Neural progenitor cell (in vitro differentiated cells): Measurements from ENCODE around the gene RASL10A. TPM values are rescaled to one million over a fixed set of nuclear protein-coding genes. Genes with fewer than 3 reads are reported as not detected.

Experiments used
- DNase-seq: peaks from one replicate; pipeline ENCODE4 v3.0.0-alpha.2; 2016; ENCODE audit warnings: low spot score
- H2AFZ ChIP-seq: fragments of 200-600 bp; sonication (generic); replicated peaks from 2 replicates; pipeline ENCODE4 v1.6.1; 2016; ENCODE audit warnings: antibody characterized with exemption
- H3F3A ChIP-seq: fragments of 200-600 bp; sonication (generic); 2 replicates; pipeline ENCODE4 v1.6.1; 2016; ENCODE audit warnings: antibody characterized with exemption, low read depth
- H3K27ac ChIP-seq: fragments of 200-600 bp; sonication (generic); 2 replicates; pipeline ENCODE4 v1.5.1; 2016; ENCODE audit warnings: mild to moderate bottlenecking
- H3K27me3 ChIP-seq: fragments of 200-600 bp; sonication (generic); 2 replicates; pipeline ENCODE4 v1.6.1; 2016; ENCODE audit warnings: mild to moderate bottlenecking, moderate library complexity
- H3K36me3 ChIP-seq: fragments of 200-600 bp; sonication (generic); 2 replicates; pipeline ENCODE4 v1.5.1; 2016
- H3K4me1 ChIP-seq: fragments of 200-600 bp; sonication (generic); 2 replicates; pipeline ENCODE4 v1.6.1; 2016; ENCODE audit warnings: mixed run types
- H3K4me2 ChIP-seq: fragments of 200-600 bp; sonication (generic); 2 replicates; pipeline ENCODE4 v1.6.1; 2016
- H3K4me3 ChIP-seq: fragments of 200-600 bp; sonication (generic); 2 replicates; pipeline ENCODE4 v1.5.1; 2016
- H3K79me2 ChIP-seq: fragments of 200-600 bp; sonication (generic); 2 replicates; pipeline ENCODE4 v1.6.1; 2016; ENCODE audit warnings: low read depth
- H3K9ac ChIP-seq: fragments of 200-600 bp; sonication (generic); 2 replicates; pipeline ENCODE4 v1.6.1; 2016
- H3K9me3 ChIP-seq: fragments of 200-600 bp; sonication (generic); 2 replicates; pipeline ENCODE4 v1.5.1; 2016; ENCODE audit warnings: low read depth
- H4K20me1 ChIP-seq: fragments of 200-600 bp; sonication (generic); 2 replicates; pipeline ENCODE4 v1.6.1; 2016; ENCODE audit warnings: low read depth
- H3K27ac Mint-ChIP-seq: 3 replicates; pipeline ENCODE4 v1.8.0; 2021; ENCODE audit warnings: mixed read lengths
- H3K27me3 Mint-ChIP-seq: 2 replicates; pipeline ENCODE4 v1.8.0; 2022; ENCODE audit warnings: low read depth, mild to moderate bottlenecking, inconsistent platforms, moderate library complexity, mixed read lengths; ENCODE audit not compliant: insufficient read depth
- H3K36me3 Mint-ChIP-seq: 3 replicates; pipeline ENCODE4 v1.8.0; 2021; ENCODE audit warnings: mixed read lengths
- H3K4me1 Mint-ChIP-seq: 3 replicates; pipeline ENCODE4 v1.8.0; 2021; ENCODE audit warnings: mixed read lengths
- H3K4me3 Mint-ChIP-seq: 3 replicates; pipeline ENCODE4 v1.8.0; 2021; ENCODE audit warnings: mild to moderate bottlenecking, moderate library complexity, mixed read lengths
- H3K9me3 Mint-ChIP-seq: 3 replicates; pipeline ENCODE4 v1.8.0; 2020; ENCODE audit warnings: mixed read lengths
- EZH2 ChIP-seq: fragments of 200-600 bp; sonication (generic); IDR thresholded peaks from 2 replicates; pipeline ENCODE4 v1.6.1; 2017; ENCODE audit warnings: antibody characterized with exemption, mild to moderate bottlenecking, moderate library complexity
- EZH2phosphoT487 ChIP-seq: fragments of 200-600 bp; sonication (generic); IDR thresholded peaks from 2 replicates; pipeline ENCODE4 v1.6.1; 2017; ENCODE audit warnings: antibody characterized with exemption
- total RNA-seq: library from RNA; depleted of rRNA; stranded (reverse); fragments of >200 nt; gene quantifications from 2 replicates; pipeline ENCODE4 v1.2.3, GENCODE V29; 2015; ENCODE audit warnings: low replicate concordance
- TF ChIP-seq, protein P1 (sequence below): fragments of 200-600 bp; sonication (generic); IDR thresholded peaks from 2 replicates; pipeline ENCODE4 v1.5.1; 2017; ENCODE audit warnings: antibody characterized with exemption, mild to moderate bottlenecking

Gene RASL10A
- total RNA-seq, 1 donor from 2014 or later = 0.26 TPM

DNA sequence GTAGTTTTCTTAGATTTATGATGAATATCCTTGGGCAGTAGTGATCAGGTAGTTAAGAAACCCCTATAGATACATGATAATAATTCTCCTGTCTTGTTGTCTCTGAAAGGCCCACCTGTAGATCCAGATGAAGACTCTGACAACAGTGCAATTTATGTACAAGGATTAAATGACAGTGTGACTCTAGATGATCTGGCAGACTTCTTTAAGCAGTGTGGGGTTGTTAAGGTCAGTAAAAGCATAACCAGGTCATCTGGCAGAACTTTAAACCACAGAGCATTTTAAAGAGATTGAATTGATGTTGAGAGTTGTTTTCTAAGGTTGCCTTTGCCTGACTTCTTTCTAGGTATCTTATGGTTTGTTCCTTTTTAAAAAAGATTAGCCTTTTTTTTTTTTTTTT lies 23.1 kb downstream of the RASL10A start:
- no peaks in the 10 kb centered on the region for H3K9me3 ChIP-seq
- H3K9me3 Mint-ChIP-seq = no peaks in the 10 kb centered on the region
- H3K27ac ChIP-seq = no peak overlapping the region
- no peak overlapping the region for H3K4me2 ChIP-seq
- H2AFZ ChIP-seq = no peak overlapping the region
- H3K27ac Mint-ChIP-seq = no peak overlapping the region
- no peak overlapping the region for H3K4me3 Mint-ChIP-seq
- H3F3A ChIP-seq = peaks cover 71% of the 10 kb centered on the region
- peaks cover 75% of the 10 kb centered on the region for H3K79me2 ChIP-seq
- no peaks in the 10 kb centered on the region for H3K4me1 ChIP-seq
- no peak overlapping the region for H3K9ac ChIP-seq
- no peak for DNase-seq
- TF ChIP-seq EZH2phosphoT487 = no peak
- TF ChIP-seq, protein P1, sequence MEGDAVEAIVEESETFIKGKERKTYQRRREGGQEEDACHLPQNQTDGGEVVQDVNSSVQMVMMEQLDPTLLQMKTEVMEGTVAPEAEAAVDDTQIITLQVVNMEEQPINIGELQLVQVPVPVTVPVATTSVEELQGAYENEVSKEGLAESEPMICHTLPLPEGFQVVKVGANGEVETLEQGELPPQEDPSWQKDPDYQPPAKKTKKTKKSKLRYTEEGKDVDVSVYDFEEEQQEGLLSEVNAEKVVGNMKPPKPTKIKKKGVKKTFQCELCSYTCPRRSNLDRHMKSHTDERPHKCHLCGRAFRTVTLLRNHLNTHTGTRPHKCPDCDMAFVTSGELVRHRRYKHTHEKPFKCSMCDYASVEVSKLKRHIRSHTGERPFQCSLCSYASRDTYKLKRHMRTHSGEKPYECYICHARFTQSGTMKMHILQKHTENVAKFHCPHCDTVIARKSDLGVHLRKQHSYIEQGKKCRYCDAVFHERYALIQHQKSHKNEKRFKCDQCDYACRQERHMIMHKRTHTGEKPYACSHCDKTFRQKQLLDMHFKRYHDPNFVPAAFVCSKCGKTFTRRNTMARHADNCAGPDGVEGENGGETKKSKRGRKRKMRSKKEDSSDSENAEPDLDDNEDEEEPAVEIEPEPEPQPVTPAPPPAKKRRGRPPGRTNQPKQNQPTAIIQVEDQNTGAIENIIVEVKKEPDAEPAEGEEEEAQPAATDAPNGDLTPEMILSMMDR = no peak
- H3K27me3 Mint-ChIP-seq = no peaks in the 10 kb centered on the region
- no peak overlapping the region for H3K4me3 ChIP-seq
- peaks cover 57% of the 10 kb centered on the region for H3K36me3 Mint-ChIP-seq
- H3K4me1 Mint-ChIP-seq = no peaks in the 10 kb centered on the region
- H3K27me3 ChIP-seq = no peaks in the 10 kb centered on the region
- H3K36me3 ChIP-seq = peaks cover 51% of the 10 kb centered on the region
- H4K20me1 ChIP-seq = peaks cover 87% of the 10 kb centered on the region

- H3K36me3 ChIP-seq = peaks cover 45% of the 10 kb centered on the region
- DNase-seq = no peak
- peaks cover 87% of the 10 kb centered on the region for H4K20me1 ChIP-seq
- Mint-ChIP-seq H3K27me3 (no peaks in the 10 kb centered on the region), H3K4me1 (no peaks in the 10 kb centered on the region), H3K9me3 (no peaks in the 10 kb centered on the region), H3K4me3 (no peak overlapping the region), H3K36me3 (peaks cover 57% of the 10 kb centered on the region), H3K27ac (no peak overlapping the region)
- H3K4me2 ChIP-seq = no peak overlapping the region
- H3K27me3 ChIP-seq = no peaks in the 10 kb centered on the region
- H3F3A ChIP-seq = peaks cover 64% of the 10 kb centered on the region
- H3K79me2 ChIP-seq = peaks cover 87% of the 10 kb centered on the region
- H3K4me3 ChIP-seq = no peak overlapping the region
- no peak overlapping the region for H2AFZ ChIP-seq
- no peak overlapping the region for H3K9ac ChIP-seq
- H3K4me1 ChIP-seq = no peaks in the 10 kb centered on the region
- TF ChIP-seq, protein P1 = no peak
- no peaks in the 10 kb centered on the region for H3K9me3 ChIP-seq
- no peak overlapping the region for H3K27ac ChIP-seq
Measured at GRCh38 chr22:29291215-29291614, 24.3 kb downstream of the RASL10A start.

DNA sequence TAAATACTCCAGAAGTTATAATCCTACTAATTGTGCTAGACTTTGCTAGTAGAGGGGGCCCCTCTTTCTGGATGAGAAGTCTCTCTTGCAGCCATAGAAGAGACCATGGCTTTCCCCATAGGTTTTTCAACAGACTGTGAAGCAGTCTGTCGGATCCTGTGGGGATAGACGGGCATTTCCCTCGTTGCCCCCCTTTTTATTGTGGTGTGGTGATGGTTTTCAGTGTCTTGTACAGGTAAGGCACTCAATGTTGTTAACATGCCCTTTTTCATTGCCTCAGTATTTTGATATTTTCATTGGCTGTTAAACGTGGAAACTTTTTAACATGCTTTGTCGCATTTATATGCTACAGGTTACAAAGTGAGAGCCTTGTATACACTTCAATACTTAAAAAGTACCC lies 25.4 kb downstream of the RASL10A start:
- no peak overlapping the region for H2AFZ ChIP-seq
- TF ChIP-seq EZH2phosphoT487 (no peak), EZH2 (no peak)
- TF ChIP-seq, protein P1 = no peak
- no peaks in the 10 kb centered on the region for H3K9me3 ChIP-seq
- no peaks in the 10 kb centered on the region for H3K4me1 Mint-ChIP-seq
- H3K4me3 ChIP-seq = no peak overlapping the region
- DNase-seq = no peak
- H4K20me1 ChIP-seq = peaks cover 91% of the 10 kb centered on the region
- H3K36me3 ChIP-seq = peaks cover 39% of the 10 kb centered on the region
- peaks cover 52% of the 10 kb centered on the region for H3K36me3 Mint-ChIP-seq
- H3F3A ChIP-seq = peaks cover 56% of the 10 kb centered on the region
- no peak overlapping the region for H3K4me3 Mint-ChIP-seq
- H3K27ac ChIP-seq = no peak overlapping the region
- H3K79me2 ChIP-seq = peaks cover 92% of the 10 kb centered on the region
- no peak overlapping the region for H3K4me2 ChIP-seq
- H3K4me1 ChIP-seq = no peaks in the 10 kb centered on the region
- no peaks in the 10 kb centered on the region for H3K9me3 Mint-ChIP-seq
- no peak overlapping the region for H3K9ac ChIP-seq
- H3K27ac Mint-ChIP-seq = no peak overlapping the region
- no peaks in the 10 kb centered on the region for H3K27me3 Mint-ChIP-seq
- no peaks in the 10 kb centered on the region for H3K27me3 ChIP-seq

GRCh38 chr22:29288837-29289236 lies 26.7 kb downstream of the RASL10A start:
- H4K20me1 ChIP-seq = peaks cover 94% of the 10 kb centered on the region
- Mint-ChIP-seq H3K4me1 (no peaks in the 10 kb centered on the region), H3K9me3 (no peaks in the 10 kb centered on the region)

More at GRCh38 chr22:29288837-29289236, 26.7 kb downstream of the RASL10A start:
- Histone ChIP-seq H2AFZ (no peak overlapping the region), H3F3A (peaks cover 47% of the 10 kb centered on the region), H3K79me2 (peaks cover 96% of the 10 kb centered on the region), H3K4me3 (no peak overlapping the region), H3K4me1 (no peaks in the 10 kb centered on the region), H3K4me2 (no peak overlapping the region), H3K27ac (no peak overlapping the region), H3K9me3 (no peaks in the 10 kb centered on the region), H3K9ac (no peak overlapping the region), H3K36me3 (peaks cover 35% of the 10 kb centered on the region), H3K27me3 (no peaks in the 10 kb centered on the region)
- Mint-ChIP-seq H3K27ac (no peak overlapping the region), H3K27me3 (no peaks in the 10 kb centered on the region), H3K4me3 (no peak overlapping the region), H3K36me3 (peaks cover 59% of the 10 kb centered on the region)
- TF ChIP-seq, protein P1 = no peak
- no peak for TF ChIP-seq EZH2phosphoT487
- TF ChIP-seq EZH2 = no peak
- DNase-seq = no peak
